ENCODE data around the gene GJB4. TPM values are rescaled to one million over a fixed set of nuclear protein-coding genes. Genes with fewer than 3 reads are reported as not detected.

Gene GJB4
- total RNA-seq, 4 donors from 2014 or later = not detected

- Histone ChIP-seq H3K36me3 (no peaks in the 10 kb centered on the region), H3K27ac (no peak overlapping the region), H3K4me1 (no peaks in the 10 kb centered on the region), H3K27me3 (no peaks in the 10 kb centered on the region), H3K4me3 (replicated peaks in 1 of 3) (no peak overlapping the region), H3K9me3 (no peaks in the 10 kb centered on the region)
- 55 to 67% methylated on average over 7 of the region's 7 CpGs for WGBS, 2 donors
- no peak for DNase-seq
- TF ChIP-seq POLR2A (IDR thresholded peaks at IDR 0.05) = no peak
- TF ChIP-seq, protein P1, sequence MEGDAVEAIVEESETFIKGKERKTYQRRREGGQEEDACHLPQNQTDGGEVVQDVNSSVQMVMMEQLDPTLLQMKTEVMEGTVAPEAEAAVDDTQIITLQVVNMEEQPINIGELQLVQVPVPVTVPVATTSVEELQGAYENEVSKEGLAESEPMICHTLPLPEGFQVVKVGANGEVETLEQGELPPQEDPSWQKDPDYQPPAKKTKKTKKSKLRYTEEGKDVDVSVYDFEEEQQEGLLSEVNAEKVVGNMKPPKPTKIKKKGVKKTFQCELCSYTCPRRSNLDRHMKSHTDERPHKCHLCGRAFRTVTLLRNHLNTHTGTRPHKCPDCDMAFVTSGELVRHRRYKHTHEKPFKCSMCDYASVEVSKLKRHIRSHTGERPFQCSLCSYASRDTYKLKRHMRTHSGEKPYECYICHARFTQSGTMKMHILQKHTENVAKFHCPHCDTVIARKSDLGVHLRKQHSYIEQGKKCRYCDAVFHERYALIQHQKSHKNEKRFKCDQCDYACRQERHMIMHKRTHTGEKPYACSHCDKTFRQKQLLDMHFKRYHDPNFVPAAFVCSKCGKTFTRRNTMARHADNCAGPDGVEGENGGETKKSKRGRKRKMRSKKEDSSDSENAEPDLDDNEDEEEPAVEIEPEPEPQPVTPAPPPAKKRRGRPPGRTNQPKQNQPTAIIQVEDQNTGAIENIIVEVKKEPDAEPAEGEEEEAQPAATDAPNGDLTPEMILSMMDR (IDR thresholded peaks at IDR 0.05) = no peak
- intact Hi-C loops (cut with DNase I) = no loop called here
Measured at GRCh38 chr1:34762474-34763141, 3.1 kb downstream of the GJB4 start.

- no peak overlapping the region for H3K27ac ChIP-seq
- H3K27me3 ChIP-seq = no peaks in the 10 kb centered on the region
- no peak for DNase-seq
- 53 to 56% methylated on average over 8 of the region's 8 CpGs for WGBS, 2 donors
- intact Hi-C loops (cut with DNase I) = no loop called here
- no peak overlapping the region for H3K4me3 ChIP-seq (replicated peaks in 1 of 3)
- no peaks in the 10 kb centered on the region for H3K36me3 ChIP-seq
- no peak for TF ChIP-seq POLR2A (IDR thresholded peaks at IDR 0.05)
- TF ChIP-seq, protein P1 (IDR thresholded peaks at IDR 0.05) = no peak
- no peaks in the 10 kb centered on the region for H3K4me1 ChIP-seq
- H3K9me3 ChIP-seq = no peaks in the 10 kb centered on the region
Measured at GRCh38 chr1:34763142-34763781, 3.7 kb downstream of the GJB4 start.

DNA sequence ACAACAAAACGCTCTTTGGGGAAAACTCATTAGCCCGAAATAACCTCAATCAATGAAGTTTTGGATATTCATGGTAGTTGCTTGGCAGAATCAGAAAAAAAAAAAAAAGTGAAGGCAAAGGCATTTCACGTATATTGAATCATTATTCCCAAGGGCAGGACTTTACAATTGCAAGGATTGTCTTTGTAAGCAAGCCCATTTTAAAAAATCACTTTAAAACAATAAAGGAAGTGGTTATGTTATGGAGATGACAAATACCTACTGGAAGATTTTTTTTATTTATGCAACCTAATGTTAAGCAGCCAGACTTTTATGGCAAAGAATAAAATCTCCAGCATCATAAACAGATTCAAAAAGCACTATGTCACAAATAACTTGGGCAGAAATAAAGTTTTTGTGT, 9.3 kb downstream of the GJB4 start:
- Histone ChIP-seq H3K36me3 (no peaks in the 10 kb centered on the region), H3K4me3 (replicated peaks in 1 of 3) (no peak overlapping the region), H3K27me3 (no peaks in the 10 kb centered on the region), H3K4me1 (no peaks in the 10 kb centered on the region), H3K27ac (no peak overlapping the region), H3K9me3 (no peaks in the 10 kb centered on the region)
- 75 to 84% methylated on average over 3 of the region's 3 CpGs for WGBS, 2 donors
- no peak for TF ChIP-seq POLR2A (IDR thresholded peaks at IDR 0.05)
- TF ChIP-seq, protein P1 (IDR thresholded peaks at IDR 0.05) = no peak
- intact Hi-C loops (cut with DNase I) = no loop called here
- DNase-seq = no peak

GRCh38 chr1:34770891-34771504, 11.5 kb downstream of the GJB4 start:
- Histone ChIP-seq H3K27ac (no peak overlapping the region), H3K4me1 (no peaks in the 10 kb centered on the region), H3K36me3 (no peaks in the 10 kb centered on the region), H3K4me3 (replicated peaks in 1 of 3) (no peak overlapping the region), H3K9me3 (no peaks in the 10 kb centered on the region), H3K27me3 (no peaks in the 10 kb centered on the region)
- TF ChIP-seq, protein P1 (IDR thresholded peaks at IDR 0.05) = no peak
- no peak for TF ChIP-seq POLR2A (IDR thresholded peaks at IDR 0.05)
- 71 to 78% methylated on average over 5 of the region's 5 CpGs for WGBS, 2 donors
- DNase-seq = no peak
- intact Hi-C loops (cut with DNase I) = no loop called here
